ENCODE data around the gene CTDSPL. TPM values are rescaled to one million over a fixed set of nuclear protein-coding genes. Genes with fewer than 3 reads are reported as not detected.
A peak's percentile ranks its signal among the peaks of the same experiment; 100 is the strongest.

CTDSPL gene
- total RNA-seq, 1 donor: 33.6 TPM

GRCh38 chr3:37867144-37867543, 5.5 kb downstream of the CTDSPL start:
- no peak for TF ChIP-seq CTCF (IDR thresholded peaks at IDR 0.05; ENCODE audit: insufficient read depth, low read length)
- no peak overlapping the region for H3K4me3 ChIP-seq (ENCODE audit: low read depth, low read length)
- no peak for DNase-seq (ENCODE audit: low read depth)

- TF ChIP-seq CTCF (IDR thresholded peaks at IDR 0.05; ENCODE audit: insufficient read depth, low read length): no peak
- no peak overlapping the region for H3K4me3 ChIP-seq (ENCODE audit: low read depth, low read length)
- no peak for DNase-seq (ENCODE audit: low read depth)
These were observed 10.2 kb downstream of the CTDSPL start for GRCh38 chr3:37871858-37872257.

GRCh38 chr3:37872413-37873160, 10.9 kb downstream of the CTDSPL start:
- peak; percentile 27 for DNase-seq (ENCODE audit: low read depth)
- no peak overlapping the region for H3K4me3 ChIP-seq (ENCODE audit: low read depth, low read length)
- no peak for TF ChIP-seq CTCF (IDR thresholded peaks at IDR 0.05; ENCODE audit: insufficient read depth, low read length)

GRCh38 chr3:37876279-37876678, 14.6 kb downstream of the CTDSPL start:
- DNase-seq (ENCODE audit: low read depth): no peak
- no peak for TF ChIP-seq CTCF (IDR thresholded peaks at IDR 0.05; ENCODE audit: insufficient read depth, low read length)
- no peak overlapping the region for H3K4me3 ChIP-seq (ENCODE audit: low read depth, low read length)

- no peak for TF ChIP-seq CTCF (IDR thresholded peaks at IDR 0.05; ENCODE audit: insufficient read depth, low read length)
- DNase-seq (ENCODE audit: low read depth): no peak
- no peak overlapping the region for H3K4me3 ChIP-seq (ENCODE audit: low read depth, low read length)
These were observed 21.0 kb downstream of the CTDSPL start for GRCh38 chr3:37882711-37883110.

- no peak overlapping the region for H3K4me3 ChIP-seq (ENCODE audit: low read depth, low read length)
- TF ChIP-seq CTCF (IDR thresholded peaks at IDR 0.05; ENCODE audit: insufficient read depth, low read length): no peak
These were observed 24.1 kb downstream of the CTDSPL start for GRCh38 chr3:37885814-37886213.

GRCh38 chr3:37886395-37886794, 24.7 kb downstream of the CTDSPL start:
- TF ChIP-seq CTCF (IDR thresholded peaks at IDR 0.05; ENCODE audit: insufficient read depth, low read length): no peak
- H3K4me3 ChIP-seq (ENCODE audit: low read depth, low read length): no peak overlapping the region
- DNase-seq (ENCODE audit: low read depth): no peak

More at GRCh38 chr3:37885814-37886213, 24.1 kb downstream of the CTDSPL start:
- DNase-seq (ENCODE audit: low read depth): no peak
